ENCODE data around the gene HDAC11. TPM values are rescaled to one million over a fixed set of nuclear protein-coding genes. Genes with fewer than 3 reads are reported as not detected.
A peak's percentile ranks its signal among the peaks of the same experiment; 100 is the strongest.

Gene HDAC11
- total and polyA plus RNA-seq, 2 of the 4 experiments (the other 2 are of a cell fraction), result 9.1 to 11.4 TPM

DNA sequence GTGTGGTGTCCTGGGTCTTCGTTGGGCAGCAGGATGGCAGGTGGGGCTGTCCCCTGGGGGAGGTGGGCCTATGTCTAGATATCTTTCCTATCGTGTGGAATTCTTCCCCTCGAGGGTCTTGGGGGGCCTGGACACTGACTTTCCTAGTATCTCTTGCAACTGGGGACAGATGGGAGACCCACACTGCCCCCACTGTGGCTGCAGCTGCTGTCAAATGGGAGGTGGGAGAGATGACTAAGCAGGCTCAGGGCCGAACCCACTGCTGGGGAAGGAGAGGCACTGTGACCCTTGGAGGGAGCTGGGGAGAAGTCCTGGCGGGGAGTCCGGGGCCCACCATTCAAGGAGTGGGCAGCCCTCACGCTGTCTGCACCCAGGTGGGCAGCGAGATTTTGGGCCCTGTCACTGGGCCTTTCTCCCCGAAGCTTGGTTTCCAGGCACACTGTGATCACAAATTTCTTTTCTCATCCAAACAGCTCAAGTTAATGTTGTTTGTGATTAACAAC is 65.9 kb downstream of the HDAC11 start:
- peak overlapping the region in 1 of 2 experiments; percentile 90; a peak in 2 of 4 replicates for H4K8ac ChIP-seq (ENCODE audit: low read depth in 2 of 2, low read length in 2 of 2)
- intact Hi-C loops (cut with micrococcal nuclease) (no loop called here), dilution Hi-C loops (cut with HindIII; ENCODE audit: low sequenced_read_pairs, unreplicated experiment) (no loop called here), in situ Hi-C loops (cut with MboI; ENCODE audit: low sequenced_read_pairs) (no loop called here)
- peak overlapping the region; percentile 85; the same call in 1 of the 2 replicates for H3K14ac ChIP-seq (replicated peaks; ENCODE audit: low read depth, low read length)
- peak overlapping the region; percentile 91 for H3K4ac ChIP-seq (ENCODE audit: low read depth, low read length)
- H3K27me3 ChIP-seq (ENCODE audit: control insufficient read depth, insufficient read depth, low read length), result no peaks in the 10 kb centered on the region; the same call in 1 of the 2 replicates
- peaks cover 18% of the 10 kb centered on the region for H3K4me1 ChIP-seq (ENCODE audit: control insufficient read depth, insufficient read depth, low read length)
- no peak for TF ChIP-seq SMC3 (IDR thresholded peaks at IDR 0.05; ENCODE audit: low read depth, low read length)
- TF ChIP-seq MXI1 (IDR thresholded peaks at IDR 0.05; ENCODE audit: borderline replicate concordance, low read depth, low read length), result no peak
- TF ChIP-seq POLR2A (IDR thresholded peaks at IDR 0.05; ENCODE audit: low read depth, low read length), result no peak
- no peak for TF ChIP-seq CHD1 (IDR thresholded peaks at IDR 0.05; ENCODE audit: low read depth, low read length)
- no peak for TF ChIP-seq FOS (IDR thresholded peaks at IDR 0.05; ENCODE audit: low read depth, low read length)
- no peak for TF ChIP-seq MAZ (IDR thresholded peaks at IDR 0.05; ENCODE audit: borderline replicate concordance, low read depth, low read length)
- TF ChIP-seq, protein P1, sequence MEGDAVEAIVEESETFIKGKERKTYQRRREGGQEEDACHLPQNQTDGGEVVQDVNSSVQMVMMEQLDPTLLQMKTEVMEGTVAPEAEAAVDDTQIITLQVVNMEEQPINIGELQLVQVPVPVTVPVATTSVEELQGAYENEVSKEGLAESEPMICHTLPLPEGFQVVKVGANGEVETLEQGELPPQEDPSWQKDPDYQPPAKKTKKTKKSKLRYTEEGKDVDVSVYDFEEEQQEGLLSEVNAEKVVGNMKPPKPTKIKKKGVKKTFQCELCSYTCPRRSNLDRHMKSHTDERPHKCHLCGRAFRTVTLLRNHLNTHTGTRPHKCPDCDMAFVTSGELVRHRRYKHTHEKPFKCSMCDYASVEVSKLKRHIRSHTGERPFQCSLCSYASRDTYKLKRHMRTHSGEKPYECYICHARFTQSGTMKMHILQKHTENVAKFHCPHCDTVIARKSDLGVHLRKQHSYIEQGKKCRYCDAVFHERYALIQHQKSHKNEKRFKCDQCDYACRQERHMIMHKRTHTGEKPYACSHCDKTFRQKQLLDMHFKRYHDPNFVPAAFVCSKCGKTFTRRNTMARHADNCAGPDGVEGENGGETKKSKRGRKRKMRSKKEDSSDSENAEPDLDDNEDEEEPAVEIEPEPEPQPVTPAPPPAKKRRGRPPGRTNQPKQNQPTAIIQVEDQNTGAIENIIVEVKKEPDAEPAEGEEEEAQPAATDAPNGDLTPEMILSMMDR (conservative IDR thresholded peaks at IDR 0.05; ENCODE audit: low read depth, low read length), result no peak
- no peak for TF ChIP-seq MAFK (IDR thresholded peaks at IDR 0.05; ENCODE audit: low read depth, low read length)
- no peak for TF ChIP-seq NFE2L2 (IDR thresholded peaks at IDR 0.05; ENCODE audit: low read depth, low read length)
- TF ChIP-seq RCOR1 (IDR thresholded peaks at IDR 0.05; ENCODE audit: insufficient replicate concordance, low read length), result no peak
- no peak for TF ChIP-seq RFX5 (IDR thresholded peaks at IDR 0.05; ENCODE audit: low read depth, low read length)
- no peak for TF ChIP-seq RAD21 (IDR thresholded peaks at IDR 0.05; ENCODE audit: low read length)
- no peak for TF ChIP-seq BHLHE40 (IDR thresholded peaks at IDR 0.05; ENCODE audit: low read depth, low read length)
- TF ChIP-seq, protein P2, sequence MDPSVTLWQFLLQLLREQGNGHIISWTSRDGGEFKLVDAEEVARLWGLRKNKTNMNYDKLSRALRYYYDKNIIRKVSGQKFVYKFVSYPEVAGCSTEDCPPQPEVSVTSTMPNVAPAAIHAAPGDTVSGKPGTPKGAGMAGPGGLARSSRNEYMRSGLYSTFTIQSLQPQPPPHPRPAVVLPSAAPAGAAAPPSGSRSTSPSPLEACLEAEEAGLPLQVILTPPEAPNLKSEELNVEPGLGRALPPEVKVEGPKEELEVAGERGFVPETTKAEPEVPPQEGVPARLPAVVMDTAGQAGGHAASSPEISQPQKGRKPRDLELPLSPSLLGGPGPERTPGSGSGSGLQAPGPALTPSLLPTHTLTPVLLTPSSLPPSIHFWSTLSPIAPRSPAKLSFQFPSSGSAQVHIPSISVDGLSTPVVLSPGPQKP (IDR thresholded peaks at IDR 0.05; ENCODE audit: borderline replicate concordance, low read depth, low read length), result no peak
- no peak for TF ChIP-seq CEBPB (IDR thresholded peaks at IDR 0.05; ENCODE audit: low read depth, low read length)
- ChIA-PET POLR2A (ENCODE audit: unreplicated experiment) (no interaction called here), CTCF (interaction anchor here (1.5 kb wide), 1 partner anchor 102 kb away, joined by 6 read pairs; no protein-coding TSS in a partner anchor)
- no peak overlapping the region for H3K4me2 ChIP-seq (ENCODE audit: low read depth, low read length)
- H4K91ac ChIP-seq (ENCODE audit: insufficient read depth, low read depth, low read length), result peak overlapping the region; percentile 21
- peak overlapping the region; percentile 62; the same call in 1 of the 3 replicates for H2BK15ac ChIP-seq (ENCODE audit: low read depth, low read length)
- H2AK5ac ChIP-seq (ENCODE audit: low read depth, low read length), result 0 out of 2 replicates have a peak overlapping the region, but pooled peaks have one; percentile 40
- H3K9me3 ChIP-seq (ENCODE audit: control insufficient read depth, insufficient read depth, low read length), result 0 out of 2 replicates have a peak, but pooled peaks cover 3% of the 10 kb centered on the region
- no peak overlapping the region for H3K9ac ChIP-seq (ENCODE audit: low read depth, low read length)
- H3K4me3 ChIP-seq (ENCODE audit: insufficient read depth, low read depth, low read length), result no peak overlapping the region
- H2BK120ac ChIP-seq (ENCODE audit: low read depth, low read length), result peak overlapping the region; percentile 93
- BruUV-seq (replicated peaks), result no TSS peak
- no peak overlapping the region for H3K18ac ChIP-seq (ENCODE audit: low read depth, low read length)
- H4K5ac ChIP-seq (ENCODE audit: low read depth, low read length), result peak overlapping the region; percentile 38
- peak overlapping the region; percentile 33 for H2BK20ac ChIP-seq (ENCODE audit: low read depth, low read length)
- ATAC-seq (ENCODE audit: low read depth) (no peak), DNase-seq (no peak)
- H2AFZ ChIP-seq (replicated peaks; ENCODE audit: low read length, poor library complexity), result peak overlapping the region; percentile 78
- peaks cover 17% of the 10 kb centered on the region for H3K9me1 ChIP-seq (ENCODE audit: insufficient read depth, low read length)
- no peak overlapping the region for H3K27ac ChIP-seq (ENCODE audit: insufficient read depth, low read length)
- no peak overlapping the region for H2BK5ac ChIP-seq (ENCODE audit: low read depth, low read length, poor library complexity, severe bottlenecking)
- no peak overlapping the region for H3K23ac ChIP-seq (ENCODE audit: low read depth, low read length)
- peak overlapping the region; percentile 50 for H2AK9ac ChIP-seq (replicated peaks; ENCODE audit: low read depth, low read length, poor library complexity)
- H3K56ac ChIP-seq (ENCODE audit: extremely low read depth, insufficient read depth, low read length), result no peak overlapping the region
- H3K79me1 ChIP-seq (ENCODE audit: low read depth in 1 of 2, low read length in 2 of 2), result no peaks in the 10 kb centered on the region
- WGBS, 2 experiments (ENCODE audit: extremely low coverage in 2 of 2, insufficient read length in 1 of 2), result 80% methylated on average over 1 of the region's 9 CpGs; no CpG with 5 or more reads in 1 of the 2 experiments
- H4K20me1 ChIP-seq (ENCODE audit: insufficient read depth, low read length), result no peaks in the 10 kb centered on the region
- no peaks in the 10 kb centered on the region for H3K36me3 ChIP-seq (ENCODE audit: control insufficient read depth, insufficient read depth, low read length)

Data from IMR-90 (cell line).